Measurements from ENCODE around the gene SRI. TPM values are rescaled to one million over a fixed set of nuclear protein-coding genes. Genes with fewer than 3 reads are reported as not detected.

The SRI gene
- total RNA-seq, 1 donor from 2014 or later: 42.3 TPM

- no peak for DNase-seq
Observed at GRCh38 chr7:88224601-88225275, 4.9 kb upstream of the SRI start.

- no peak for DNase-seq
Observed at GRCh38 chr7:88223265-88223664, 3.4 kb upstream of the SRI start.

GRCh38 chr7:88218836-88219605 lies 817 bp downstream of the SRI start:
- DNase-seq: peak; percentile 30

GRCh38 chr7:88218429-88218745 lies 1.5 kb downstream of the SRI start:
- DNase-seq: no peak

GRCh38 chr7:88217675-88218428 lies 2.0 kb downstream of the SRI start:
- no peak for DNase-seq

GRCh38 chr7:88216276-88216675 lies 3.6 kb downstream of the SRI start:
- DNase-seq: no peak

- DNase-seq: no peak
Observed at GRCh38 chr7:88215295-88215694, 4.5 kb downstream of the SRI start.

GRCh38 chr7:88214456-88214855 lies 5.4 kb downstream of the SRI start:
- DNase-seq: no peak

GRCh38 chr7:88212918-88213317 lies 6.9 kb downstream of the SRI start:
- DNase-seq: no peak

- no peak for DNase-seq
Observed at GRCh38 chr7:88208521-88208920, 11.3 kb downstream of the SRI start.

GRCh38 chr7:88206254-88206653 lies 13.6 kb downstream of the SRI start:
- no peak for DNase-seq

- no peak for DNase-seq
Observed at GRCh38 chr7:88205179-88205578, 14.7 kb downstream of the SRI start.

- no peak for DNase-seq
Observed at GRCh38 chr7:88204525-88205110, 15.2 kb downstream of the SRI start.

- no peak for DNase-seq
Observed at GRCh38 chr7:88203401-88203800, 16.4 kb downstream of the SRI start.

GRCh38 chr7:88202799-88203198 lies 17.0 kb downstream of the SRI start:
- DNase-seq: no peak

- no peak for DNase-seq
Observed at GRCh38 chr7:88202278-88202677, 17.6 kb downstream of the SRI start.

GRCh38 chr7:88201305-88201704 lies 18.5 kb downstream of the SRI start:
- no peak for DNase-seq

GRCh38 chr7:88200789-88201188 lies 19.0 kb downstream of the SRI start:
- DNase-seq: no peak

GRCh38 chr7:88200261-88200660 lies 19.6 kb downstream of the SRI start:
- no peak for DNase-seq

GRCh38 chr7:88191911-88192310 lies 27.9 kb downstream of the SRI start:
- DNase-seq: no peak

GRCh38 chr7:88185650-88186049 lies 34.2 kb downstream of the SRI start:
- DNase-seq: no peak

- DNase-seq: no peak
Observed at GRCh38 chr7:88184848-88185304, 35.0 kb downstream of the SRI start.

GRCh38 chr7:88183051-88183450 lies 36.8 kb downstream of the SRI start:
- DNase-seq: no peak

All from skin of body (tissue), 2 donors.